Astrocyte (in vitro differentiated cells and primary cell): ENCODE data around the gene PRKAR2B.

Source experiments
- EZH2 ChIP-seq: IDR thresholded peaks from 2 replicates; pipeline ENCODE4 v1.6.1; 2012; ENCODE audit warnings: mild to moderate bottlenecking, low read length, inconsistent platforms; ENCODE audit not compliant: insufficient read depth
- TF ChIP-seq, protein P1 (sequence below): IDR thresholded peaks from 2 replicates; pipeline ENCODE4 v1.5.1; 2011; ENCODE audit warnings: low read depth, mild to moderate bottlenecking, inconsistent platforms, low read length, moderate library complexity; ENCODE audit not compliant: insufficient read depth

GRCh38 chr7:107032050-107032449, 12.5 kb upstream of the PRKAR2B start:
- TF ChIP-seq, protein P1, sequence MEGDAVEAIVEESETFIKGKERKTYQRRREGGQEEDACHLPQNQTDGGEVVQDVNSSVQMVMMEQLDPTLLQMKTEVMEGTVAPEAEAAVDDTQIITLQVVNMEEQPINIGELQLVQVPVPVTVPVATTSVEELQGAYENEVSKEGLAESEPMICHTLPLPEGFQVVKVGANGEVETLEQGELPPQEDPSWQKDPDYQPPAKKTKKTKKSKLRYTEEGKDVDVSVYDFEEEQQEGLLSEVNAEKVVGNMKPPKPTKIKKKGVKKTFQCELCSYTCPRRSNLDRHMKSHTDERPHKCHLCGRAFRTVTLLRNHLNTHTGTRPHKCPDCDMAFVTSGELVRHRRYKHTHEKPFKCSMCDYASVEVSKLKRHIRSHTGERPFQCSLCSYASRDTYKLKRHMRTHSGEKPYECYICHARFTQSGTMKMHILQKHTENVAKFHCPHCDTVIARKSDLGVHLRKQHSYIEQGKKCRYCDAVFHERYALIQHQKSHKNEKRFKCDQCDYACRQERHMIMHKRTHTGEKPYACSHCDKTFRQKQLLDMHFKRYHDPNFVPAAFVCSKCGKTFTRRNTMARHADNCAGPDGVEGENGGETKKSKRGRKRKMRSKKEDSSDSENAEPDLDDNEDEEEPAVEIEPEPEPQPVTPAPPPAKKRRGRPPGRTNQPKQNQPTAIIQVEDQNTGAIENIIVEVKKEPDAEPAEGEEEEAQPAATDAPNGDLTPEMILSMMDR: no peak
- no peak for TF ChIP-seq EZH2
